Measurements from ENCODE around the gene HAUS8. TPM values are rescaled to one million over a fixed set of nuclear protein-coding genes. Genes with fewer than 3 reads are reported as not detected.

HAUS8 gene
- polyA plus RNA-seq, 6 donors from 2014 or later: 3.9 to 11.4 (median 7.2) TPM

- Mint-ChIP-seq H3K27me3 (no peaks in the 10 kb centered on the region), H3K4me1 (peaks cover 70 to 85% (median 84%) of the 10 kb centered on the region in 3 donors), H3K4me3 (peak overlapping the region; percentile 63 to 100 (median 83)), H3K36me3 (no peaks in the 10 kb centered on the region), H3K9me3 (no peaks in the 10 kb centered on the region), H3K27ac (peak overlapping the region in 4 of 6 donors; percentile 11 to 71 (median 46))
- DNase-seq (no peak), ATAC-seq (ENCODE audit: low read depth in 2 of 2) (no peak)
These were observed 3.0 kb upstream of the HAUS8 start for GRCh38 chr19:17078036-17078919.

- Mint-ChIP-seq H3K36me3 (no peaks in the 10 kb centered on the region), H3K27ac (peak overlapping the region in 4 of 6 donors; percentile 66 to 98 (median 78)), H3K4me1 (peaks cover 68 to 83% (median 80%) of the 10 kb centered on the region in 3 donors), H3K9me3 (no peaks in the 10 kb centered on the region), H3K4me3 (peak overlapping the region; percentile 68 to 100 (median 100)), H3K27me3 (no peaks in the 10 kb centered on the region)
- DNase-seq (no peak), ATAC-seq (ENCODE audit: low read depth in 2 of 2) (no peak)
These were observed 2.3 kb upstream of the HAUS8 start for GRCh38 chr19:17077447-17078028.

- Mint-ChIP-seq H3K9me3 (no peaks in the 10 kb centered on the region), H3K27me3 (no peaks in the 10 kb centered on the region), H3K27ac (peak overlapping the region in 5 of 6 donors; percentile 95 to 100 (median 98)), H3K36me3 (no peaks in the 10 kb centered on the region), H3K4me3 (peak overlapping the region; percentile 91 to 100 (median 100)), H3K4me1 (peaks cover 59 to 74% (median 71%) of the 10 kb centered on the region in 3 donors)
- DNase-seq (no peak), ATAC-seq (ENCODE audit: low read depth in 2 of 2) (no peak)
These were observed 1.3 kb upstream of the HAUS8 start for GRCh38 chr19:17076543-17076991.

GRCh38 chr19:17075864-17076542 lies 751 bp upstream of the HAUS8 start:
- DNase-seq (peak; percentile 61), ATAC-seq (ENCODE audit: low read depth in 2 of 2) (peak; percentile 6)
- Mint-ChIP-seq H3K27me3 (no peaks in the 10 kb centered on the region), H3K4me1 (peaks cover 55 to 72% (median 68%) of the 10 kb centered on the region in 3 donors), H3K36me3 (no peaks in the 10 kb centered on the region), H3K4me3 (peak overlapping the region; percentile 91 to 100 (median 100)), H3K27ac (peak overlapping the region; percentile 95 to 100 (median 97)), H3K9me3 (no peaks in the 10 kb centered on the region)

GRCh38 chr19:17074634-17075034 lies 618 bp downstream of the HAUS8 start:
- ATAC-seq (ENCODE audit: low read depth in 2 of 2): peak in 1 of 2 donors; percentile 4
- Mint-ChIP-seq H3K27me3 (no peaks in the 10 kb centered on the region), H3K9me3 (no peaks in the 10 kb centered on the region), H3K27ac (peak overlapping the region; percentile 93 to 98 (median 97)), H3K4me1 (peaks cover 58 to 71% (median 70%) of the 10 kb centered on the region in 3 donors), H3K36me3 (no peaks in the 10 kb centered on the region), H3K4me3 (peak overlapping the region; percentile 91 to 100 (median 98))
- DNase-seq: no peak

GRCh38 chr19:17073869-17074633 lies 1.2 kb downstream of the HAUS8 start:
- Mint-ChIP-seq H3K27me3 (no peaks in the 10 kb centered on the region), H3K4me3 (peak overlapping the region; percentile 91 to 100 (median 98)), H3K9me3 (no peaks in the 10 kb centered on the region), H3K4me1 (peaks cover 52 to 69% (median 66%) of the 10 kb centered on the region in 3 donors), H3K27ac (peak overlapping the region in 5 of 6 donors; percentile 93 to 98 (median 97)), H3K36me3 (no peaks in the 10 kb centered on the region)
- DNase-seq (no peak), ATAC-seq (ENCODE audit: low read depth in 2 of 2) (peak; percentile 2 to 20)

GRCh38 chr19:17070912-17071311 lies 4.3 kb downstream of the HAUS8 start:
- Mint-ChIP-seq H3K4me1 (peaks cover 45 to 65% (median 57%) of the 10 kb centered on the region in 3 donors), H3K27me3 (no peaks in the 10 kb centered on the region), H3K4me3 (no peak overlapping the region), H3K36me3 (no peaks in the 10 kb centered on the region), H3K27ac (peak overlapping the region in 2 of 6 donors; percentile 20 to 73), H3K9me3 (peaks cover 0 to 3% (median 0%) of the 10 kb centered on the region in 7 donors)
- DNase-seq: no peak
- ATAC-seq (ENCODE audit: low read depth in 2 of 2): no peak

GRCh38 chr19:17070421-17070820 lies 4.8 kb downstream of the HAUS8 start:
- no peak for DNase-seq
- no peak for ATAC-seq (ENCODE audit: low read depth in 2 of 2)
- H3K4me1 Mint-ChIP-seq: peaks cover 43 to 70% (median 58%) of the 10 kb centered on the region in 3 donors
- H3K9me3 Mint-ChIP-seq: peaks cover 0 to 3% (median 0%) of the 10 kb centered on the region in 7 donors
- peak overlapping the region in 1 of 8 donors; percentile 81 for H3K4me3 Mint-ChIP-seq
- no peaks in the 10 kb centered on the region for H3K27me3 Mint-ChIP-seq
- peak overlapping the region in 3 of 6 donors; percentile 15 to 97 (median 73) for H3K27ac Mint-ChIP-seq
- H3K36me3 Mint-ChIP-seq: no peaks in the 10 kb centered on the region

- Mint-ChIP-seq H3K36me3 (no peaks in the 10 kb centered on the region), H3K4me3 (peak overlapping the region in 1 of 8 donors; percentile 59), H3K9me3 (peaks cover 0 to 3% (median 0%) of the 10 kb centered on the region in 7 donors), H3K27ac (peak overlapping the region in 1 of 6 donors; percentile 63), H3K4me1 (peaks cover 47 to 69% (median 56%) of the 10 kb centered on the region in 3 donors), H3K27me3 (no peaks in the 10 kb centered on the region)
- ATAC-seq (ENCODE audit: low read depth in 2 of 2): no peak
- no peak for DNase-seq
These were observed 6.1 kb downstream of the HAUS8 start for GRCh38 chr19:17069193-17069592.

- H3K9me3 Mint-ChIP-seq: peaks cover 0 to 20% (median 12%) of the 10 kb centered on the region in 7 donors
These were observed 11.8 kb downstream of the HAUS8 start for GRCh38 chr19:17063428-17063827.

GRCh38 chr19:17061691-17062090 lies 13.6 kb downstream of the HAUS8 start:
- no peak for DNase-seq
- peak overlapping the region in 1 of 6 donors; percentile 36 for H3K27ac Mint-ChIP-seq
- H3K36me3 Mint-ChIP-seq: peaks cover 36 to 40% of the 10 kb centered on the region in 2 donors
- no peak overlapping the region for H3K4me3 Mint-ChIP-seq
- peaks cover 19 to 24% (median 20%) of the 10 kb centered on the region in 3 donors for H3K4me1 Mint-ChIP-seq
- peaks cover 0 to 32% (median 20%) of the 10 kb centered on the region in 7 donors for H3K9me3 Mint-ChIP-seq
- H3K27me3 Mint-ChIP-seq: no peaks in the 10 kb centered on the region
- no peak for ATAC-seq (ENCODE audit: low read depth in 2 of 2)

More at GRCh38 chr19:17063428-17063827, 11.8 kb downstream of the HAUS8 start:
- Mint-ChIP-seq H3K4me1 (peaks cover 29 to 35% (median 33%) of the 10 kb centered on the region in 3 donors), H3K27ac (peak overlapping the region in 1 of 6 donors; percentile 92), H3K36me3 (peaks cover 27 to 29% of the 10 kb centered on the region in 2 donors), H3K27me3 (no peaks in the 10 kb centered on the region), H3K4me3 (no peak overlapping the region)
- no peak for ATAC-seq (ENCODE audit: low read depth in 2 of 2)
- DNase-seq: no peak

GRCh38 chr19:17061205-17061604 lies 14.0 kb downstream of the HAUS8 start:
- no peaks in the 10 kb centered on the region for H3K27me3 Mint-ChIP-seq
- DNase-seq (no peak), ATAC-seq (ENCODE audit: low read depth in 2 of 2) (no peak)
- peaks cover 16 to 19% (median 16%) of the 10 kb centered on the region in 3 donors for H3K4me1 Mint-ChIP-seq
- H3K9me3 Mint-ChIP-seq: peaks cover 0 to 30% (median 20%) of the 10 kb centered on the region in 7 donors
- no peak overlapping the region for H3K27ac Mint-ChIP-seq
- H3K4me3 Mint-ChIP-seq: no peak overlapping the region
- H3K36me3 Mint-ChIP-seq: peaks cover 39 to 40% of the 10 kb centered on the region in 2 donors
